Measurements from ENCODE around the gene STRIT1. TPM values are rescaled to one million over a fixed set of nuclear protein-coding genes. Genes with fewer than 3 reads are reported as not detected.
"Not testable (repeated sequence)": the region's sequence is repeated elsewhere in the genome, so short reads cannot be mapped to it uniquely, and the experiment has no call there.

Gene STRIT1
- total RNA-seq, 6 donors from 2014 or later = 2.1 TPM; not detected in 5

DNA sequence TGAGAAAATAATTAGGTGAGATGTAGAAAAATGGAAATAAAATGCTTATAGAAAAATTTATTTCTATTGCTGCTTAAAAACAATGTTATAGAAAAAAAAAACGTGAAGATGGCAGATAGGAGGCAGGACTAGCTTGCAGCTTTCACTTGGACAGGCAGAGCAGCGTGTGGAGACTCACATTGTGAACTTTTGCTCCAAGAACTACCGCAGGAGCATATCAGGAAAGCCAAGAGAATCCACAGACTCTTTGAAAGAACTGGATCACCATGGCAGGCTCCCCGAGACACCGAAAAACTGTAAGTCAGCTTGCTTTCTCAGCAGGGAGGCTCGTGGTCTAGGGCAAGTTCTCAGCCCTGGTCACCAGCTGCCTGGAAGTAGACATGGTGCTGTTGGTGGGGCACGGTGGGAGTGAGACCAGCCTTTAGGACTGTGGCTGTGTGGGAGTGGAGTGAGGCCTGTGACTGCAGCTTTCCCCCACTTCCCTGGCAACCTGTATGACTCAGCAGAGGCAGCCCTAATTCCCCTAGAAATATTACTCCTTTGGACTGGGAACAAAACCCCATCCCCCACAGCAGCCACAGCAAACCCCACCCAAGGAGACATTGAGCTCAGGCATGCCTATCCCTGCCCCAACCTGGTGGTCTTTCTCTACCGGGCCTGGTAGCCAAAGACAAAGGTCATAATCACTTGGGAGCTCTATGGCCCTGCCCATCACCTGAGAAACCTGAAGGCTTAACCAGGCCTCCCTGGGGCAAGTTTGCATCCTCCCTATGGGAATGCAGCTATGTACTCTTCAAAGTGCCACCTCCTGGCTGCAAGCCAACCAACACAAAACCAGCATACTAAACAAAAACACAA is 22.8 kb downstream of the STRIT1 start:
- Histone ChIP-seq H3K36me3 (no peaks in the 10 kb centered on the region), H3K9me3 (no peaks in the 10 kb centered on the region), H3K27me3 (no peaks in the 10 kb centered on the region), H3K27ac (no peak overlapping the region), H3K4me3 (no peak overlapping the region), H3K4me1 (no peaks in the 10 kb centered on the region)
- ATAC-seq (ENCODE audit: low FRiP score in 2 of 2) = no peak
- DNase-seq = no peak
- WGBS, 2 donors = 72 to 77% methylated on average over 7 to 8 of the region's 8 CpGs
- TF ChIP-seq, protein P1, sequence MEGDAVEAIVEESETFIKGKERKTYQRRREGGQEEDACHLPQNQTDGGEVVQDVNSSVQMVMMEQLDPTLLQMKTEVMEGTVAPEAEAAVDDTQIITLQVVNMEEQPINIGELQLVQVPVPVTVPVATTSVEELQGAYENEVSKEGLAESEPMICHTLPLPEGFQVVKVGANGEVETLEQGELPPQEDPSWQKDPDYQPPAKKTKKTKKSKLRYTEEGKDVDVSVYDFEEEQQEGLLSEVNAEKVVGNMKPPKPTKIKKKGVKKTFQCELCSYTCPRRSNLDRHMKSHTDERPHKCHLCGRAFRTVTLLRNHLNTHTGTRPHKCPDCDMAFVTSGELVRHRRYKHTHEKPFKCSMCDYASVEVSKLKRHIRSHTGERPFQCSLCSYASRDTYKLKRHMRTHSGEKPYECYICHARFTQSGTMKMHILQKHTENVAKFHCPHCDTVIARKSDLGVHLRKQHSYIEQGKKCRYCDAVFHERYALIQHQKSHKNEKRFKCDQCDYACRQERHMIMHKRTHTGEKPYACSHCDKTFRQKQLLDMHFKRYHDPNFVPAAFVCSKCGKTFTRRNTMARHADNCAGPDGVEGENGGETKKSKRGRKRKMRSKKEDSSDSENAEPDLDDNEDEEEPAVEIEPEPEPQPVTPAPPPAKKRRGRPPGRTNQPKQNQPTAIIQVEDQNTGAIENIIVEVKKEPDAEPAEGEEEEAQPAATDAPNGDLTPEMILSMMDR (IDR thresholded peaks at IDR 0.05) = no peak
- TF ChIP-seq POLR2AphosphoS5 (IDR thresholded peaks at IDR 0.05) (no peak), POLR2A (IDR thresholded peaks at IDR 0.05) (no peak), EP300 (IDR thresholded peaks at IDR 0.05) (no peak)

DNA sequence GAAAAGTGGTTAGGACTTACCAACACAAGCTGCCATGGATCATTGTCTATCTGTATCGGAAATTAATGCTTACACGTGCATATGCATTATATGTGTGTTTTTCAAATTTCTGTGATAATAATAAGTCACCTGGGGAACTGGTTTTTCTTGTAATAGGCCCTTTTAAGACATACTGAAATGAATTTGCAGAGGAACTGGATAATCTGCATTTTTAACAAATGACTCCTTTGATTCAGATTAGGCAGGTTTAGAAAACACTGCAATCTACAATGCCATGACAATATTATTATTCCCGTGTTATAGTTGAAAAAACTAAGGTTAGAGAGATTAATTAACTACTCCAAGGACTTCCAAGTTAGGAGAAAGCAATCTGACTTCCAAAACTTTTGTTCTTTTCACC is 23.4 kb downstream of the STRIT1 start:
- TF ChIP-seq, protein P1 (IDR thresholded peaks at IDR 0.05) = no peak
- TF ChIP-seq POLR2AphosphoS5 (IDR thresholded peaks at IDR 0.05) (no peak), EP300 (IDR thresholded peaks at IDR 0.05) (no peak), POLR2A (IDR thresholded peaks at IDR 0.05) (no peak)
- ATAC-seq (ENCODE audit: low FRiP score in 2 of 2) (no peak), DNase-seq (no peak)
- Histone ChIP-seq H3K4me1 (no peaks in the 10 kb centered on the region), H3K27ac (no peak overlapping the region), H3K4me3 (no peak overlapping the region), H3K36me3 (no peaks in the 10 kb centered on the region), H3K27me3 (no peaks in the 10 kb centered on the region), H3K9me3 (no peaks in the 10 kb centered on the region)
- WGBS, 2 donors = 70 to 72% methylated on average over 3 of the region's 3 CpGs

DNA sequence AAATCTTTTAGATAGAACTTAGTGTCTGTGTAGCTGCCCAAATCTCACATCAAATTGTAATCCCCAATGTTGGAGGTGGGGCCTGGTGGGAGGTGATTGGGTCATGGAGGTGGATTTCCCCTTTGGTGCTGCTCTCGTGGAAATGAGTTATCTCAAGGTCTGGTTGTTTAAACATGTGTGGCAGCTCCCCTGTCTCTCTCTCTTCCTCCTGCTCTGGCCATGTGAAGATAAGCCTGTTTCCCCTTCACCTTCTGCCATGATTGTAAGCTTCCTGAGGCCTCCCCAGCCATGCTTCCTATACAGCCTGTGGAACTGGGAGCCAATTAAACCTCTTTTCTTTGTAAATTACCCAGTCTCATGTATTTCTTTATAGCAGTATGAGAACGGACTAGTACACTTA is 30.6 kb downstream of the STRIT1 start:
- not testable (repeated sequence) for H3K4me3 ChIP-seq; H3K27ac ChIP-seq; H3K9me3 ChIP-seq; H3K36me3 ChIP-seq; ATAC-seq (ENCODE audit: low FRiP score in 2 of 2); DNase-seq; H3K27me3 ChIP-seq; H3K4me1 ChIP-seq
- 63 to 78% methylated on average over 2 of the region's 2 CpGs for WGBS, 2 donors

DNA sequence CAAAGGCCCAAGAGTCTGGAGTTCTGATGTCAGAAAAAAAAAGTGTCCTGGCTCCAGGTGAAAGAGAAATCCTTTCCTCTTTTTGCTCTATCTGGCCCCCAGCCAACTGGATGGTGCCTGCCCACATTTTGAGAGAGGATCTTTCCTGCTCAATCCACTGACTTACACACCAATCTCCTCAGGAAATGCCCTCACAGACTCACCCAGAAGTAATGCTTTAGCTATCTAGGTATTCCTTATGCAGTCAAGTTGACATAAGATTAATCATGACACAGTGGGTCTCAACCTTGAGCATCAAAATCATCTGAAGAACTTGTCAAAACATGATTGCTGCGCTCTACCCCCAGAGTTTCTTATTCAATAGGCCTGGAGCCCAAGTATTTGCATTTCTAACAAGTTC is 31.2 kb downstream of the STRIT1 start:
- H3K4me1 ChIP-seq = no peaks in the 10 kb centered on the region
- no peak overlapping the region for H3K27ac ChIP-seq
- DNase-seq (no peak), ATAC-seq (ENCODE audit: low FRiP score in 2 of 2) (no peak)
- no peak overlapping the region for H3K4me3 ChIP-seq
- no peaks in the 10 kb centered on the region for H3K36me3 ChIP-seq
- TF ChIP-seq, protein P1 (IDR thresholded peaks at IDR 0.05) = no peak
- TF ChIP-seq EP300 (IDR thresholded peaks at IDR 0.05) (no peak), POLR2AphosphoS5 (IDR thresholded peaks at IDR 0.05) (no peak), POLR2A (IDR thresholded peaks at IDR 0.05) (no peak)
- WGBS, 2 donors = 84 to 100% methylated on average over 1 of the region's 1 CpG
- H3K27me3 ChIP-seq = no peaks in the 10 kb centered on the region
- no peaks in the 10 kb centered on the region for H3K9me3 ChIP-seq

DNA sequence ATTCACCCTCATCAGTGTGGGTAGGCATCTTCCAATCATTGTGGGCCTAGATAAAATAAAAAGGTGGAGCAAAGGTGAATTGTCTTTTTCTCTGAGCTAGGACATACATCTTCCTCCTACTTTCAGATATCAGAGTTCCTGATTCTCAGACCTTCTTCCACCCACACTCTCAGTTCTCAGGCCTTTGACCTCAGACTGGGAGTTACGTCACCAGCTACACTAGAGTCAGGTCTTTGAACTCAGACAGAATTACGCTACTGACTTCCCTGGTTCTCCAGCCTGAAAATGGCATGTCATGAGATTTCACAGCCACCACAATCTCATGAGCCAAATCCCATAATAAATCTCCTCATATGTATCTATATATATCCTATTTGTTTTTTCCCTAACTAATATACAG is 39.0 kb downstream of the STRIT1 start:
- 66 to 74% methylated on average over 2 of the region's 2 CpGs for WGBS, 2 donors
- Histone ChIP-seq H3K4me1 (no peaks in the 10 kb centered on the region), H3K36me3 (no peaks in the 10 kb centered on the region), H3K27ac (no peak overlapping the region), H3K9me3 (no peaks in the 10 kb centered on the region), H3K27me3 (no peaks in the 10 kb centered on the region), H3K4me3 (no peak overlapping the region)
- ATAC-seq (ENCODE audit: low FRiP score in 2 of 2) (no peak), DNase-seq (peak in 1 of 2 donors; percentile 27)
- no peak for TF ChIP-seq POLR2AphosphoS5 (IDR thresholded peaks at IDR 0.05)
- TF ChIP-seq, protein P1 (IDR thresholded peaks at IDR 0.05) = no peak
- no peak for TF ChIP-seq POLR2A (IDR thresholded peaks at IDR 0.05)
- no peak for TF ChIP-seq EP300 (IDR thresholded peaks at IDR 0.05)

Data from upper lobe of left lung (tissue), 6 donors.